ENCODE data around the gene ELMO3.

ELMO3 gene

GRCh38 chr16:67190448-67191399, 8.2 kb upstream of the ELMO3 start:
- no peak overlapping the region for H3K27ac ChIP-seq (replicated peaks)
- TF ChIP-seq CTCF (IDR thresholded peaks at IDR 0.05; ENCODE audit: insufficient read depth, low read length) (no peak), SPI1 (IDR thresholded peaks at IDR 0.05; ENCODE audit: borderline replicate concordance, low read depth) (no peak), GABPA (IDR thresholded peaks at IDR 0.05; ENCODE audit: low read depth) (no peak), POLR2AphosphoS5 (IDR thresholded peaks at IDR 0.05; ENCODE audit: low read depth) (no peak), REST (IDR thresholded peaks at IDR 0.05; ENCODE audit: insufficient replicate concordance, low read depth) (no peak)
- DNase-seq (ENCODE audit: low read depth in 1 of 2, low spot score in 1 of 2): no peak
- no peaks in the 10 kb centered on the region for H3K27me3 ChIP-seq (ENCODE audit: insufficient read depth, poor library complexity, severe bottlenecking)
- H3K4me3 ChIP-seq (replicated peaks; ENCODE audit: insufficient read depth, low read length): no peak overlapping the region

- no peak for DNase-seq (ENCODE audit: low read depth in 1 of 2, low spot score in 1 of 2)
- Histone ChIP-seq H3K27ac (replicated peaks) (no peak overlapping the region), H3K4me3 (replicated peaks; ENCODE audit: insufficient read depth, low read length) (peak overlapping the region; percentile 98), H3K27me3 (ENCODE audit: insufficient read depth, poor library complexity, severe bottlenecking) (no peaks in the 10 kb centered on the region)
- TF ChIP-seq CTCF (IDR thresholded peaks at IDR 0.05; ENCODE audit: insufficient read depth, low read length): no peak
- no peak for TF ChIP-seq SPI1 (IDR thresholded peaks at IDR 0.05; ENCODE audit: borderline replicate concordance, low read depth)
- TF ChIP-seq GABPA (IDR thresholded peaks at IDR 0.05; ENCODE audit: low read depth): no peak
- TF ChIP-seq REST (IDR thresholded peaks at IDR 0.05; ENCODE audit: insufficient replicate concordance, low read depth): no peak
- TF ChIP-seq POLR2AphosphoS5 (IDR thresholded peaks at IDR 0.05; ENCODE audit: low read depth): no peak
These were observed 7.4 kb upstream of the ELMO3 start for GRCh38 chr16:67191411-67191994.

- peak within 1 kb of the TSS; percentile 98 for H3K4me3 ChIP-seq (replicated peaks; ENCODE audit: insufficient read depth, low read length)
- DNase-seq (ENCODE audit: low read depth in 1 of 2, low spot score in 1 of 2): peak; percentile 89 to 93
- TF ChIP-seq CTCF (IDR thresholded peaks at IDR 0.05; ENCODE audit: insufficient read depth, low read length) (no peak), SPI1 (IDR thresholded peaks at IDR 0.05; ENCODE audit: borderline replicate concordance, low read depth) (peak; percentile 88), GABPA (IDR thresholded peaks at IDR 0.05; ENCODE audit: low read depth) (peak; percentile 90), REST (IDR thresholded peaks at IDR 0.05; ENCODE audit: insufficient replicate concordance, low read depth) (no peak), POLR2AphosphoS5 (IDR thresholded peaks at IDR 0.05; ENCODE audit: low read depth) (peak; percentile 47)
- H3K27me3 ChIP-seq (ENCODE audit: insufficient read depth, poor library complexity, severe bottlenecking): no peaks in the 10 kb centered on the region
- peak within 1 kb of the TSS; percentile 86 for H3K27ac ChIP-seq (replicated peaks)
These were observed 6.8 kb upstream of the ELMO3 start, which contains the start of gene E2F4 for GRCh38 chr16:67191995-67192681. Gene E2F4 (plus strand): TSS chr16:67192155. CDS start chr16:67192228, 73 bp downstream.

Measured in HL-60 (cell line).